NCI-H345 treated with DMSO at 0.1 percent for 48 hours (cell line): ENCODE measurements around the gene EIF2S3B.
"Not testable (repeated sequence)": the region's sequence is repeated elsewhere in the genome, so short reads cannot be mapped to it uniquely, and the experiment has no call there.

Experiments used
- DNase-seq: peaks from one replicate; lab custom pipeline; 2025; ENCODE audit not compliant: unreplicated experiment; lab: John Stamatoyannopoulos, UW

Gene EIF2S3B

DNA sequence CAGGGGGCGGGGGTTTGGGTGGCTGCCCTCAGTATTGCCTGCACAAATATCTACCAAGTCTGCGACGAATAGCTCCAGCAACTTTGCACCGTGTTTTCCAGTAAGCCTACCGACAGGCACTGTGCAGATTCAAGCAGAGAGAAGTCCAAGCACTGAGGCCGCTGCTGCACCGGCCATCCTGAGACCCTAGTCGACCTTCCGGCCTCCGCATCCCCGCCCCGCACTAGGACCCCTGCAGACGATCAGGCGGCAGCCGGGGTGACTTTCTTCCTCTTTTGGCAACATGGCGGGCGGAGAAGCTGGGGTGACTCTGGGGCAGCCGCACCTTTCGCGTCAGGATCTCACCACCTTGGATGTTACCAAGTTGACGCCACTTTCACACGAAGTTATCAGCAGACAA lies at the start of gene EIF2S3B:
Gene EIF2S3B (plus strand): TSS at position 271 of the 400 bp plus-strand sequence. CDS start 13 bp downstream, at position 284.
- DNase-seq, result no peak

DNA sequence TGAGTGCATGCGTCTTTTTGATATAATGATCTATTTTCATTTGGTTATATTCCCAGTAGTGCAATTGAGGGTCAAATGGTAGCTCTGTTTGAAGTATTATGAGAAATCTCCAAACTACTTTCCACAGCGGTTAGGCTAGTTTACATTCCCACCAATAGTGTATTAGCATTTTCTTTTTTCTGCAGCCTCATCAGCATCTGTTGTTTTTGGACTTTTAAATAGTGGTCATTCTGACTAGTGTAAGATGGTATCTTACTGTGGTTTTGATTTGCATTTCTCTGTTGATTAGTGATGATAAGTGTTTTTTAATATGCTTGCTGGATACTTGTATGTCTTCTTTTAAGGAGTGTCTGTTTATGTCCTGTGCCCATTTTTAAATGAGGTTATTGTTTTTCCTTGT lies 48.8 kb upstream of the EIF2S3B start:
- DNase-seq, result no peak

DNA sequence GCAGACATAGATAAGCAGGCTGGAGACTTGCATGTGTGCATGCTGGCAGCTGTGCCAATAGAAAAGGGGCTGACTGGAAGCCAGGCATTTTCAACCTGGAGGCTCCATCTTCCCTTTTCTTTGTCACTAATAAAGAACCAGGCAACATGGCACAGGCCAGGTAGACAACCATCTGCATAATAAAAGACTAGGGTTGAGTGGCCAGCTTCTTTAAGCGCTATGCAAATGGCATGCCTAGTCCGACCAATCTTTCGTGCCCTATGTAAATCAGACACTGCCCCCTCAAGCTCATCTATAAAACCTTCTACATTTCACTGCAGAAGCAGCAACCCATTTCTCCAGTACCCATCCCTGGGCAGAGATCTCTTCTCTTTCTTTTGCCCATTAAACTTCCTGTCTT lies 47.9 kb upstream of the EIF2S3B start:
- DNase-seq, result no peak

DNA sequence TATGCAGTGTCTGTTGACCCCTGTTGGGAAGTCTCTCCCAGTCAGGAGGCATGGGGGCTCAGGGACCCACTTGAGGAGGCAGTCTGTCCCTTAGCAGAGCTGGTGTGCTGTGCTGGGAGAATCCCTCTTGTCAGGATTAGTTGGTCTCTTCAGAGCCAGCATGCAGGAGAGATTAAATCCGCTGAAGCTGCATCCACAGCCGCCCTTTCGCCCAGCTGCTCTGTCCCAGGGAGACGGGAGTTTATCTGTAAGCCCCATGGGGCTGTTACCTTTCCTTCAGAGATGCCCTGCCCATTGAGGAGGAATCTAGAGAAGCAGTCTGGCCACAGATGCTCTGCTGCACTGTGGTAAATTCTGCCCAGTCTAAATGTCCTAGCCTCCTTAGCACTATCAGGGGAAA lies 39.4 kb upstream of the EIF2S3B start:
- DNase-seq, result no peak

DNA sequence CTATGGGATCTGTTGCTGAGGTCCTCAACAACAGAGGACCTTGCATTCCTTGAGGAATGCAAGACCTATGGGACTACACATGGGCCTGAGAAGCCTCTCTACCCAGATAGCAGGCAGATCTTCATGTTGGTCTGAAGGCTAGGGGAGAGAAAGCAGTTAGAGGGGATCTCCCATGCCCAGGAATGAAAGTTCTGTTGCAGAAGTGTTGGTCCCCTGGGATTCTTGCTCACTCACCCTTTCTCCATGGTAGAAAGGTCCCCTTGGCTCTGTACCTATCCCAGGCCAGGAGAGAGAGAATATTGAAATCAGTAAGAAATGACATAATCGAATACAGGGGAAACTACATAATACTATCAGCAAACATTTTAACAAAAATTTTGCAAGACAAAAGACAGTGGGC lies 36.0 kb upstream of the EIF2S3B start:
- no peak for DNase-seq

DNA sequence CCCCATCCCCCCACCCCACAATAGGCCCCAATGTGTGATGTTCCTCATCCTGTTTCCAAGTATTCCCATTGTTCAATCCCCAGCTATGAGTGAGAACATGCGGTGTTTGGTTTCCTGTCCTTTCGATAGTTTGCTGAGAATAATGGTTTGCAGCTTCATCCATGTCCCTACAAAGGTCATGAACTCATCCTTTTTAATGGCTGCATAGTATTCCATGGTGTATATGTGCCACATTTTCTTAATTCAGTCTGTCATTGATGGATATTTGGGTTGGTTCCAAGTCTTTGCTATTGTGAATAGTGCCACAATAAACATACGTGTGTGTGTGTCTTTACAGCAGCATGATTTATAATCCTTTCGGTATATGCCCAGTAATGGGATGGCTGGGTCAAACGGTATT lies 32.9 kb upstream of the EIF2S3B start:
- not testable (repeated sequence) for DNase-seq

DNA sequence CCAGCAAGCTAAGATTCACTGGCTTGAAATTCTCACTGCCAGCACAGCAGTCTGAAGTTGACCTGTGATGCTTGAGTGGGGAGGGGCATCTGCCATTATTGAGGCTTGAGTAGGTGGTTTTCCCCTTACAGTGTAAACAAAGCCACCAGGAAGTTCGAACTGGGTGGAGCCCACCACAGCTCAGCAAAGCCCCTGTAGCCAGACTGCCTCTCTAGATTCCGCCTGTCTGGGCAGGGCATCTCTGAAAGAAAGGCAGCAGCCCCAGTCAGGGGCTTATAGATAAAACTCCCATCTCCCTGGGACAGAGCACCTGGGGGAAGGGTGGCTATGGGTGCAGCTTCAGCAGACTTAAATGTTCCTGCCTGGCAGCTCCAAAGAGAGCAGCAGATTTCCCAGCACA lies 23.8 kb upstream of the EIF2S3B start:
- DNase-seq, result not testable (repeated sequence)

DNA sequence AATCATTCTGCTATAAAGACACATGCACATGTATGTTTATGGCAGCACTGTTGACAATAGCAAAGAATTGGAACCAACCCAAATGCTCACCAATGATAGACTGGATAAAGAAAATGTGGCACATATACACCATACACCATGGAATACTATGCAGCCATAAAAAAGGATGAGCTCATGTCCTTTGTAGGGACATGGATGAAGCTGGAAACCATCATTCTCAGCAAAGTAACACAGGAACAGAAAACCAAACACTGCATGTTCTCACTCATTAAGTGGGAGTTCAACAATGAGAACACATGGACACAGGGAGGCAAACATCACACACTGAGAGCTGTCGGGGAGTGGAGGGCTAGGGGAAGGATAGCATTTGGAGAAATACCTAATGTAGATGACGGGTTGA lies 18.4 kb upstream of the EIF2S3B start:
- not testable (repeated sequence) for DNase-seq

DNA sequence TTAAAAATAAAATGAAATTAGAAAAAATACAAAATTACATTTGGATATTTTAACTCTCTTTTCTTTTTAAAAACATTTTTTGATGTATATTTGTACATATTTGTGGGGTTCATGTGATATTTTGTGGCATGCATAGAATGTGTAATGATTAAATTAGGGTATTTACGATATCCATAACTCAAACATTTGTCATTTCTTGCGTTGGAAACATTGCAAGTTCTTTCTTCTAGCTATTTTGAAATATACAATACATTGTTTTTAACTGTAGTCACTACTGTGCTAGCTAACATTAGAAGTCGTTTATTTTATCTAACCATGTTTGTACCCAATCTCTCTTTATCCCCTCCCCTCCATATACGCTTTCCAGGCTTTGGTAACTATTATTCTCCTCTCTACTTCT lies 13.9 kb upstream of the EIF2S3B start:
- DNase-seq, result no peak

DNA sequence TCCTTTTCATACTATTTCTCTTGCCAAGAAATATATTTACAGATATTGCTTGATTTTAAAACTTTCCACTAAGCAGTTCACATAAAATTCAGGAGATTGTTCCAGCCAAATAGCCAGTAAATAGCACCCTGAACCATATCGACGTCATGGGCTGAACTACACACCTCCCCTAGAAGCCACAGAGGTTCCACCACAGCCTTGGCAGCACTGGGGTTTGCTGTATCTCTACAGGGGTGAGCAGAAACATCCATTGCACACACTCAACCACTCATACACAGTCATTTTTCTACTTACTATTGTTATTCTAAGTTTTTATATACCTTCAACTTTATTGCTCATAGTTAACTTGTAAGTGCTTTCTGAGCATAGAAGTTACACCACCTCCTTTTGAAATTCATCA lies 8.1 kb upstream of the EIF2S3B start:
- DNase-seq, result no peak

DNA sequence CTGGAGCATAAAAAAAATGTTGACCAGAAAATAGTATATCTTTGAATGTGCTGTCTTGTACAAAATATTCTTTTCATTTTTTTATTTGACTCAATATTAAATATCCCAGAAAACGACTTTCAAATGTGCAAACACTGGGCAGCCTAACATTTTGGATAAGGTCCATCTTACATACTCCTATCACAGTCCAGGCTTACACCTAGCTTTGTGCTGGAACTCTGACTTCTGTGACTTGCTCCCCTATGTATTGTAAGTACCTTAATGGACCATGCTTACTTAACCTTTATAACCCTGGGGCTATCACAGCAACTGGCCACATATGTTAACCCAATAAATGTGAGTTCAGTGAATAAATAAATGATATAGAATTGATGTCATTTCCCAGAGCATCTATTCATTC lies 7.6 kb upstream of the EIF2S3B start:
- no peak for DNase-seq

DNA sequence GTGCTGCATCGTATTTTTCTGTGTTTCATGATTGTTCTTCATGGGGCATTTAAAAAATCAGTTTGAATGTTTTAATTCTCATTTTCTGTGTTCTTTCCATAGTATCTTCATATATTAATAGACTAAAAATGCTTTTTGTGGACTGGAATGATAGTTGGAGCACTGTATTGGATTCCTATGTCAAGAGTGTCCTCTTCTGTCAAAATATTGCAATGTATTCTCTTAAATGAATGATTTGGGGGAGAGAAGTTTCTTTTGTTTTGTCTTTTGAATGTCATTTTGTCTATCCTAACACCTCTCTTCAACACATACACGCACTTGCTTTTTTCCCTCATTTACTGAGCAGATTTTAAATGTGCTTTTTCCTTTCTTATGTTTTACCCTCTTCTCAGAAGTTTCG lies 4.7 kb upstream of the EIF2S3B start:
- DNase-seq, result no peak

DNA sequence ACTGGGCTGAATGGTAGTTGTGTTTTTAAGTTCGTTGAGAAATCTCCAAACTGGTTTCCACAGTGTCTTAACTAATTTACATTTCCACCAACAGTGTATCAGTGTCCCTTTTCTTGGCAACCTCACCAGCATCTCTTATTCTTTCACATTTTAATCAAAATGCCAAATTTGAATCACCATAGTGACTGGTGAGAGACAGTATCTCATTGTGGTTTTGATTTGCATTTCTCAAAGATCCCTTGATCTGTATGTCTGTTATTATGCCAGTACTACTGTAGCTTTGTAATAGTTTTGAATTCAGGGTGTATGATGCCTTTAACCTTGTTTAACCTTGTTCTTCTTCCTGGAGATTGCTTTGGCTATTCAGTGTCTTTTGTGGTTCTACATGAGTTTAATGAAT lies 2.2 kb upstream of the EIF2S3B start:
- DNase-seq, result no peak

DNA sequence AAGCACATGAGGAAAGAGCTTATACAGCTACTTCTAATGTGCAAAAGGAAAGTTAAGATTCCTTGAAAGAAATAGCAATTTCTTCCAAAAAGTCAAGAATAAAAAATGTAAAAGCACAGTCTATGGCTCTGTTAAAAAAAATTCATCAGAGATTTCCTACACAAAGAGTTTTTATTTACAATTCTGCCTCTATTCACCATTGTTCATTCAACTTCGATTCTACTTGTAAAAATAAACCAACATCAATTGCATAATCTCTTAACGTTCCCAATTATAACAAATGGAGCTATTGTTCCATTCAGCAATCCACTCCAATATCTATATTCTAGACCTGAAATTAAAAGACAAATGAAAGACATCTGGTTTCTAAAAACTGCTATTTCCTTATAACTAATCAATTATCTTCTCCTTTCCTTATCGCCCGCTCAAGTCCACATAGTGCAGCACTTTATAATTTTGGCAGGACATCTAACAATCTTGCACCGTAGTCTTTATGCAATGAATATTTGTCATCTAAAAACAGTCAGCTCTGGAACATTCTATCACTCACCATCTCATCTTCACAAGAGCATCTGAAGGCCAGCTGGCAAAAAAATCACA lies 6.2 kb downstream of the EIF2S3B start:
- no peak for DNase-seq

DNA sequence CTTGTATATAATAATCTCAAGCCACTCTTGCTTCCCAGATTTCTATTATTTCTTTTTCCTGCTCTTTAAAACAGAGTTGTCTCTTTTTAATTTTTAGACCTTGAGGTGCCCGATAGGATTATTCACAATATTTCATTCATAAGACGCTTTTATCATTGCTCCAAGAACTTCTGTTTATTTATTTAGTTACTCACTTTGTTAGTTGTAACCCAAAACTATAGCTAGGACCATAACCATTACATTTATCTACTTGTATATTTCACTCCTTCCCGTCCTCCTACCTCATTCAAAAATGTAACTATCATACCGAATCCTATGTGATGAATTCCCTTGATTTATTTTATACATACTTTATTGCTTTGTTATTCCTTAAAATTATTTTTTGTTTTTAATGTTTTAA lies 7.1 kb downstream of the EIF2S3B start:
- DNase-seq, result no peak

DNA sequence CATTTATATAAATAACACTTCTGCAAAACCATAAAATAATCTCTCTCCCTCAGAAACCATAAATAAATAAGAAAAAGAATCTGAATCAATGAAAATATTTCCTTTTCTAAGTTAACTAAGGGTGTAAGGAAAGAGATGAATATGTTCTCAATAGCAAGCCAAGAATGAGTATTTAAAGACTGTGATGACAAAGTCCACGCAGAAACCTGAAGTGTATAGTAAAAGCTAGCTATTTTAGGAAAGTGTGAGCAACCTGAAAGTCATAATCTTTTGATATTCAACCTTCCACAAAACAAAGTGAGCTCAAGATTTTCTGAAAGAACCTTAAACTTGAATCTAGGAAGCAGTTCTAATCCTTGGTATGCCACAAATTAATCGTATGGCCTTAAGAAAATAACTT lies 15.9 kb downstream of the EIF2S3B start:
- no peak for DNase-seq

DNA sequence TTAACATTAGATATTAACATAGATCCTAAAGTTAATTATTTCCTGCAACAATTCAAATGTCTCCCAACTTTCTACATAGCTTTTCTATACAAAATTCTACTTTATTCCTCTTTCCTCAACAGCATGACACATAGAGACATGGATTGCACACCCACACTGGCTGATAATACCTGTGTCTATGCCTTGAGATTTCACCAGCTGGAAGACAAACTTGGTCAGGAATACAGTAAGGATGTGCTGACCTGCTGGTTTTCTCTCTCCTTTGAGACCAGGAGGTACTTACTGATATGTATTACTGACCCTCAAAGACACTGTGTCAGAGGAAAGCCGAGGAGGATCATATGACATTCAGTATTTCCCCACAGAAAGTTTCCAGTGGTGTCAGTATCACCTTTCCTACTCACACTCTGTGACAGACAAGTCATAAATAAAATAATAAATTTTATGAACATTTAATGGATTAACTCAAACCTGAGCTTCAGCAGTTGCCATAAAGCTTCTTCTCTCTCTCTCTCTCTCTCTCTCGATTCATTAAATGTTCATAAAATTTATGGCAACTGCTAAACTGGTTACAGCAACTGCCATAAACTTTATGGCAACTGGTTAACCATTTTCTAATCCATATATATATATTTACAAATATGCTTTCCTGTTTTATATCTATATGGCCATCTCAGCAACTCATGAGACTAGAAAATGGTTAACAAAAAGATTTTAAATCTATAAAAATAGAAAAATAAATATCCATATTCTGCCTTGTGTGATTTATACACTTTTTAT lies 22.7 kb downstream of the EIF2S3B start:
- no peak for DNase-seq

DNA sequence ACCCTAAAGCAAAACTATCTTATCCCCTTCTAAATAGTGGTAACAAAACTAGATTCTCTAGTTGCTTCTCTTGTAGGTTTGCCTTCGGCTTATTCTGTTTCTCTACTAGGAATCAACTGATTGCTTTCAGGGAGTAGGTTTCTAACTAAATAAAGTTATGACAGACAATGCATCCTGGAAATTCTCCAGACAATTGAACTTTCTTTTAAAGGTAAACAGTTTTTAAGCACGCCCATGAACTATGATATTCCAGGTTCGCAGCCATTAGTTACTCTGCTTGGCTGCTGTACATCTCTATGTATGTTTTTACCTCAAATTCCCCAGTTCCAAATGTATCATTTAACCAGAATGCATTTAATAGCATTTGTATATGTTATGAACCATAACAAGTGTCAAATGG lies 23.9 kb downstream of the EIF2S3B start:
- DNase-seq, result no peak

DNA sequence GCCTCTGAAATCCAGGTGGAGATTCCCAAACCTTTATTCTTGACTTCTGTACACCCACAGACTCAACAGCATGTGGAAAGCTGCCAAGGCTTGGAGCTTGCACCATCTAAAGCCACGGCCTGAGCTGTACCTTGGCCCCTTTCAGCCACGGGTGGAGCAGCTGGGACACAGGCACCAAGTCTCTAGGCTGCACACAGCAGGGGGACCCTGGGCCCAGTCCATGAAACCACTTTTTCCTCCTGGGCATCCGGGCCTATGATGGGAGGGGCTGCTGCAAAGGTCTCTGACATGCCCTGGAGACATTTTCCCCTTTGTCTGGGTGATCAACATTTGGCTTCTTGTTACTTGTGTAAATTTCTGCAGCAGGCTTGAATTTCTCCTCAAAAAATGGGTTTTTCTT lies 32.0 kb downstream of the EIF2S3B start:
- no peak for DNase-seq

DNA sequence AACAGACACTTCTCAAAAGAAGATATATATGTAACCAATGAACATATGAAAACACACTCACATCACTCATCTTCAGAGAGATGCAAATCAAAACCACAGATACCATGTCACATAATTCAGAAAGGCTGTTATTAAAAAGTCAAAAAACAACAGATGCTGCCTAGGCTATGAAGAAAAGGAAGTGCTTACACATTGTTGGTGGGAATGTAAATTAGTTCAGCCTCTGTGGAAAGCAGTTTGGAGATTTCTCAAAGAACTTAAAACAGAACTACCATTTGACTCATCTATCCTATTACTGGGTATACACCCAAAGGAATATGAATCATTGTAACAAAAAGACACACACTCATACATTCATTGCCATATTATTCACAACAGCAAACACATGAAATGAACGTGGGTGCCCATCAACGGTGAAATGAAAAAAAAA lies 35.1 kb downstream of the EIF2S3B start:
- DNase-seq, result no peak

DNA sequence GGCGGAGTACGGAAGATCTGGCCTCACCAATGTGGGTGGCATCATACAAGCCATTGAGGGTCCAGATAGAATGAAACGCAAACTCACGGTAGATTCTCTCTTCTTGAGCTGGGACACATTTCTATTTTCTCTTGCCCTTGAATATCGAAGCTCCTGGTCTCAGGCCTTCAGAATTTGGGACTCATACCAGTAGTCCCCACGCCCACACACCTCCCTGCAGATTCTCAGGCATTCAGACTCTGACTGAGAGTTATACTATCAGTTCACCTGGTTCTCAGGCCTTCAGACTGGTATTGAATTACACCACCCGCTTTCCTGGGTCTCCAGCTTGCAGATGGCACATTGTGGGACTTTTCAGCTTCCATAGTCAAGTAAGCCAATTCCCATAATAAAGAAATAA lies 37.8 kb downstream of the EIF2S3B start:
- DNase-seq, result no peak

DNA sequence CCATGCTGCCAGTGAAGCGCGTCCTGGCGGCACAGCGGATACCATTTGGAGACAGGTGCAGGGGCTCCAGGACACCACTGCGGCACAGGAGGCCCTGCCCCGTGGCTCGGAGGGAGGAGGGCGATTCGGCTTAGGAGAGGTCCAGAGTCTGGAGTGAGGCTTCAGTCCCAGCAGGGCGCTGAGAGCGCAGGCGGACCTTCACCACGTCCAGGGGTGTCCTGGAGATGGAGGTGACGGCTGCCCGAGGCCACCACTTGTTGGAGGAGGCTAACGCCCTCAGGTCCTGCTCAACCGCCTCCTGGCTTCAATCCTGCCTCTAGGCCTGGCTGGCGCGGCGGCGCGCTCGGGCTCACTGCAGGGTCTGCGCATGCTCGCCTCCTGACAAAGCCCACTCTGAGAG lies 45.7 kb downstream of the EIF2S3B start:
- no peak for DNase-seq

DNA sequence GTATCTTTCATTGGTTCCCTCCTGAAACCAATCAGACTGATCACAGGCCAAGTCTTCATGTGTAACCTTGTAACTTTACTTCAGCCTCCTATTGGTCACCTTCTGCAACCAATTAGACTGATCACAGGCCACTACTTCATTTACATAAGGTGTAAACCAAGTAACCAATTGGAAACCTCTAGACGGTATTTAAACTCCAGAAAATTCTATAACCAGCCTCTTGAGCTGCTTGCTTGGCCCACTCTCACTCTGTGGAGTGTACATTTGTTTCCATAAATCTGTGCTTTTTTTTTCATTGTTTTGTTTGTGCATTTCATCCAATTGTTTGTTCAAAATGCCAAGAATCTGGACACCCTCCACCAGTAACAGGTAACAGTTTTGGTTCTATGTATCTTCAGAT lies 47.5 kb downstream of the EIF2S3B start:
- no peak for DNase-seq
